ENCODE measurements around the gene ESRP2.
A peak's percentile ranks its signal among the peaks of the same experiment; 100 is the strongest.

ESRP2 gene

GRCh38 chr16:68263559-68264127 lies 27.7 kb upstream of the ESRP2 start:
- no peak for FAIRE-seq

- no peak for FAIRE-seq
These were observed 23.3 kb upstream of the ESRP2 start for GRCh38 chr16:68259007-68259825.

GRCh38 chr16:68257906-68258800 lies 22.2 kb upstream of the ESRP2 start:
- FAIRE-seq, result no peak

- FAIRE-seq, result no peak
These were observed 21.5 kb upstream of the ESRP2 start for GRCh38 chr16:68257251-68257905.

- no peak for FAIRE-seq
These were observed 19.8 kb upstream of the ESRP2 start for GRCh38 chr16:68255712-68256111.

GRCh38 chr16:68253721-68254120 lies 17.8 kb upstream of the ESRP2 start:
- no peak for FAIRE-seq

GRCh38 chr16:68252383-68252782 lies 16.5 kb upstream of the ESRP2 start:
- FAIRE-seq, result no peak

GRCh38 chr16:68251832-68252231 lies 15.9 kb upstream of the ESRP2 start:
- FAIRE-seq, result no peak

GRCh38 chr16:68250951-68251350 lies 15.0 kb upstream of the ESRP2 start:
- FAIRE-seq, result no peak

GRCh38 chr16:68249371-68249770 lies 13.4 kb upstream of the ESRP2 start:
- no peak for FAIRE-seq

- no peak for FAIRE-seq
These were observed 12.0 kb upstream of the ESRP2 start for GRCh38 chr16:68247932-68248331.

GRCh38 chr16:68247400-68247799 lies 11.5 kb upstream of the ESRP2 start:
- FAIRE-seq, result no peak

GRCh38 chr16:68246666-68247065 lies 10.7 kb upstream of the ESRP2 start:
- FAIRE-seq, result no peak

- FAIRE-seq, result no peak
These were observed 10.2 kb upstream of the ESRP2 start for GRCh38 chr16:68246121-68246520.

GRCh38 chr16:68244903-68245853 lies 9.3 kb upstream of the ESRP2 start, which contains the start of gene PLA2G15:
Gene PLA2G15 (plus strand): TSS chr16:68245373. CDS start chr16:68245427, 54 bp downstream.
- FAIRE-seq, result no peak

GRCh38 chr16:68244481-68244902 lies 8.6 kb upstream of the ESRP2 start:
- FAIRE-seq, result no peak

GRCh38 chr16:68242926-68243858 lies 7.3 kb upstream of the ESRP2 start:
- FAIRE-seq, result no peak

- FAIRE-seq, result no peak
These were observed 6.2 kb upstream of the ESRP2 start for GRCh38 chr16:68242085-68242484.

GRCh38 chr16:68238029-68238345 lies 2.1 kb upstream of the ESRP2 start:
- FAIRE-seq, result no peak

GRCh38 chr16:68237243-68238028 lies 1.5 kb upstream of the ESRP2 start:
- FAIRE-seq, result peak; percentile 93

Measured in G401.6 (cell line).